WTC11 (cell line): ENCODE results near the gene CPNE4. TPM values are rescaled to one million over a fixed set of nuclear protein-coding genes. Genes with fewer than 3 reads are reported as not detected.

Experiments
- ATAC-seq: fragments of 200-7000 bp; cut with Tn5 transposase; 2 replicates; pipeline ENCODE4 v1.10.0; 2021; ENCODE audit warnings: mild to moderate bottlenecking, moderate library complexity
- CTCF ChIA-PET: fragments of 300-600 bp; sonication (Branson Sonifier 250); formaldehyde crosslinking; loops from one replicate; lab custom pipeline; 2021; ENCODE audit warnings: antibody characterized with exemption; lab: Charles Lee
- POLR2A ChIA-PET: fragments of 350-600 bp; sonication (Branson Sonifier 250); formaldehyde crosslinking; loops from one replicate; lab custom pipeline; 2021; ENCODE audit warnings: antibody characterized with exemption; lab: Charles Lee
- DNase-seq: peaks from one replicate; pipeline ENCODE4 v3.0.0; 2021; ENCODE audit warnings: low spot score
- H3K27ac Mint-ChIP-seq: 2 replicates; pipeline ENCODE4 v1.8.0; 2021; ENCODE audit warnings: mixed read lengths
- H3K27me3 Mint-ChIP-seq: 2 replicates; pipeline ENCODE4 v1.8.0; 2021; ENCODE audit warnings: low read depth, mild to moderate bottlenecking, moderate library complexity, mixed read lengths
- H3K36me3 Mint-ChIP-seq: 2 replicates; pipeline ENCODE4 v1.8.0; 2021; ENCODE audit warnings: mixed read lengths
- H3K4me1 Mint-ChIP-seq: 2 replicates; pipeline ENCODE4 v1.8.0; 2022; ENCODE audit warnings: mixed read lengths
- H3K4me3 Mint-ChIP-seq: 2 replicates; pipeline ENCODE4 v1.8.0; 2021; ENCODE audit warnings: mild to moderate bottlenecking, moderate library complexity, mixed read lengths
- H3K9me3 Mint-ChIP-seq: 2 replicates; pipeline ENCODE4 v1.8.0; 2021; ENCODE audit warnings: mixed read lengths
- ATF1 ChIP-seq: sonication (generic); formaldehyde crosslinking; IDR thresholded peaks from 2 replicates; pipeline ENCODE4 v1.8.1; 2023; ENCODE audit warnings: mild to moderate bottlenecking, moderate library complexity, missing genetic modification reagents
- ESRRA ChIP-seq: sonication (generic); formaldehyde crosslinking; IDR thresholded peaks from 2 replicates; pipeline ENCODE4 v1.8.1; 2022; ENCODE audit warnings: mild to moderate bottlenecking, missing genetic modification reagents, borderline replicate concordance
- ETV6 ChIP-seq: sonication (generic); formaldehyde crosslinking; IDR thresholded peaks from 2 replicates; pipeline ENCODE4 v1.8.1; 2022; ENCODE audit warnings: mild to moderate bottlenecking, missing genetic modification reagents
- FOXJ3 ChIP-seq: sonication (generic); formaldehyde crosslinking; IDR thresholded peaks from 2 replicates; pipeline ENCODE4 v1.9.0; 2021; ENCODE audit warnings: missing genetic modification reagents, mild to moderate bottlenecking, borderline replicate concordance
- FOXP1 ChIP-seq: sonication (generic); formaldehyde crosslinking; IDR thresholded peaks from 2 replicates; pipeline ENCODE4 v1.8.0; 2022; ENCODE audit warnings: missing genetic modification reagents, mild to moderate bottlenecking, moderate library complexity, borderline replicate concordance
- HMGA2 ChIP-seq: fragments of 250-450 bp; sonication (Bioruptor Pico); IDR thresholded peaks from 2 replicates; pipeline ENCODE4 v1.4.0; 2021; ENCODE audit warnings: mild to moderate bottlenecking, moderate library complexity
- NFATC4 ChIP-seq: fragments of 250-450 bp; sonication (Bioruptor Pico); IDR thresholded peaks from 2 replicates; pipeline ENCODE4 v1.9.0; 2021; ENCODE audit warnings: mild to moderate bottlenecking
- OVOL2 ChIP-seq: fragments of 250-450 bp; sonication (Bioruptor Pico); IDR thresholded peaks from 2 replicates; pipeline ENCODE4 v1.9.0; 2021; ENCODE audit warnings: mild to moderate bottlenecking, borderline replicate concordance
- PRRX2 ChIP-seq: fragments of 250-450 bp; sonication (Bioruptor Pico); IDR thresholded peaks from 2 replicates; pipeline ENCODE4 v1.8.0; 2021; ENCODE audit warnings: mild to moderate bottlenecking
- RELA ChIP-seq: sonication (generic); formaldehyde crosslinking; IDR thresholded peaks from 2 replicates; pipeline ENCODE4 v1.8.1; 2022; ENCODE audit warnings: missing genetic modification reagents, mild to moderate bottlenecking, borderline replicate concordance
- TEAD1 ChIP-seq: sonication (generic); formaldehyde crosslinking; IDR thresholded peaks from 2 replicates; pipeline ENCODE4 v1.8.0; 2022; ENCODE audit warnings: mild to moderate bottlenecking, missing genetic modification reagents
- ZNF263 ChIP-seq: sonication (generic); formaldehyde crosslinking; IDR thresholded peaks from 2 replicates; pipeline ENCODE4 v1.8.1; 2022; ENCODE audit warnings: low read depth, mild to moderate bottlenecking, moderate library complexity, missing genetic modification reagents
- ZNF317 ChIP-seq: sonication (generic); formaldehyde crosslinking; IDR thresholded peaks from 2 replicates; pipeline ENCODE4 v1.8.1; 2023; ENCODE audit warnings: low read depth, mild to moderate bottlenecking, moderate library complexity, missing genetic modification reagents, borderline replicate concordance
- total RNA-seq: library from RNA; stranded (reverse); gene quantifications from 3 replicates; pipeline ENCODE4 v1.2.3, GENCODE V29; 2021
- TF ChIP-seq, protein P1 (sequence below): sonication (generic); formaldehyde crosslinking; IDR thresholded peaks from 2 replicates; pipeline ENCODE4 v1.8.0; 2023; ENCODE audit warnings: mild to moderate bottlenecking, missing genetic modification reagents
- TF ChIP-seq, protein P2 (sequence below): sonication (generic); formaldehyde crosslinking; IDR thresholded peaks from 2 replicates; pipeline ENCODE4 v1.8.0; 2022; ENCODE audit warnings: mild to moderate bottlenecking, missing genetic modification reagents
- TF ChIP-seq, protein P3 (sequence below): fragments of 250-450 bp; sonication (Bioruptor Pico); IDR thresholded peaks from 2 replicates; pipeline ENCODE4 v1.9.0; 2021; ENCODE audit warnings: mild to moderate bottlenecking
- TF ChIP-seq, protein P4 (sequence below): sonication (generic); formaldehyde crosslinking; IDR thresholded peaks from 2 replicates; pipeline ENCODE4 v1.8.1; 2022; ENCODE audit warnings: low read depth, missing genetic modification reagents, borderline replicate concordance
- TF ChIP-seq, protein P5 (sequence below): fragments of 250-450 bp; sonication (Bioruptor Pico); conservative IDR thresholded peaks from 2 replicates; pipeline ENCODE4 v1.9.0; 2021; ENCODE audit warnings: mild to moderate bottlenecking
- TF ChIP-seq, protein P6 (sequence below): fragments of 250-450 bp; sonication (Bioruptor Pico); IDR thresholded peaks from 2 replicates; pipeline ENCODE4 v1.9.0; 2021; ENCODE audit warnings: mild to moderate bottlenecking
- TF ChIP-seq, protein P7 (sequence below): sonication (generic); formaldehyde crosslinking; IDR thresholded peaks from 2 replicates; pipeline ENCODE4 v1.8.0; 2023; ENCODE audit warnings: missing genetic modification reagents, mild to moderate bottlenecking, borderline replicate concordance

CPNE4 gene
- total RNA-seq, 1 experiment from 2014 or later, result 2.4 TPM

DNA sequence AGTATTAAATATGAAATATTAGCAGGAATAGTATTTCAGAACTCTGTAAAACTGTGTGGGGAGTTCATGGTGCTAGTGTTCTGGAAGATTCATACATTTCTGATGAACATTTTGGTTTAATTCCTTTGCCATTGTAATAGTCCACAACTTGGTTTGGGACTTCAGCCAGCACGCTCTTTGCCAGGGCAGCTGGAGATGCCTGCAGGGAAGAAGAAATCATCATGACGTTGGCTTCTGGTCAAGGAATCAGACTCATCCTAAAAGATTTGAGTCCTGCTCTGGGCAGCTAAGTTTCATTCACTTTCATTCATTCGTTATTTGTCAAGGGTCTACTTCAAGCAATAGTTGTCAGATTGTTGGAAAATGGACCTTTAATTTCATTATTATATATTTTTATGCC, 499.7 kb downstream of the CPNE4 start:
- Mint-ChIP-seq H3K27me3 (no peaks in the 10 kb centered on the region), H3K9me3 (peaks cover 5% of the 10 kb centered on the region; the same call in 1 of the 2 replicates), H3K4me3 (no peak overlapping the region), H3K4me1 (peaks cover 26% of the 10 kb centered on the region), H3K36me3 (no peaks in the 10 kb centered on the region), H3K27ac (no peak overlapping the region)
- TF ChIP-seq ZNF263, result no peak
- no peak for TF ChIP-seq RELA (CRISPR knock-in tag)
- TF ChIP-seq, protein P1, sequence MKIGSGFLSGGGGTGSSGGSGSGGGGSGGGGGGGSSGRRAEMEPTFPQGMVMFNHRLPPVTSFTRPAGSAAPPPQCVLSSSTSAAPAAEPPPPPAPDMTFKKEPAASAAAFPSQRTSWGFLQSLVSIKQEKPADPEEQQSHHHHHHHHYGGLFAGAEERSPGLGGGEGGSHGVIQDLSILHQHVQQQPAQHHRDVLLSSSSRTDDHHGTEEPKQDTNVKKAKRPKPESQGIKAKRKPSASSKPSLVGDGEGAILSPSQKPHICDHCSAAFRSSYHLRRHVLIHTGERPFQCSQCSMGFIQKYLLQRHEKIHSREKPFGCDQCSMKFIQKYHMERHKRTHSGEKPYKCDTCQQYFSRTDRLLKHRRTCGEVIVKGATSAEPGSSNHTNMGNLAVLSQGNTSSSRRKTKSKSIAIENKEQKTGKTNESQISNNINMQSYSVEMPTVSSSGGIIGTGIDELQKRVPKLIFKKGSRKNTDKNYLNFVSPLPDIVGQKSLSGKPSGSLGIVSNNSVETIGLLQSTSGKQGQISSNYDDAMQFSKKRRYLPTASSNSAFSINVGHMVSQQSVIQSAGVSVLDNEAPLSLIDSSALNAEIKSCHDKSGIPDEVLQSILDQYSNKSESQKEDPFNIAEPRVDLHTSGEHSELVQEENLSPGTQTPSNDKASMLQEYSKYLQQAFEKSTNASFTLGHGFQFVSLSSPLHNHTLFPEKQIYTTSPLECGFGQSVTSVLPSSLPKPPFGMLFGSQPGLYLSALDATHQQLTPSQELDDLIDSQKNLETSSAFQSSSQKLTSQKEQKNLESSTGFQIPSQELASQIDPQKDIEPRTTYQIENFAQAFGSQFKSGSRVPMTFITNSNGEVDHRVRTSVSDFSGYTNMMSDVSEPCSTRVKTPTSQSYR (CRISPR knock-in tag), result no peak
- TF ChIP-seq, protein P2, sequence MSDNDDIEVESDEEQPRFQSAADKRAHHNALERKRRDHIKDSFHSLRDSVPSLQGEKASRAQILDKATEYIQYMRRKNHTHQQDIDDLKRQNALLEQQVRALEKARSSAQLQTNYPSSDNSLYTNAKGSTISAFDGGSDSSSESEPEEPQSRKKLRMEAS, result no peak
- TF ChIP-seq FOXJ3, result no peak
- TF ChIP-seq, protein P3, sequence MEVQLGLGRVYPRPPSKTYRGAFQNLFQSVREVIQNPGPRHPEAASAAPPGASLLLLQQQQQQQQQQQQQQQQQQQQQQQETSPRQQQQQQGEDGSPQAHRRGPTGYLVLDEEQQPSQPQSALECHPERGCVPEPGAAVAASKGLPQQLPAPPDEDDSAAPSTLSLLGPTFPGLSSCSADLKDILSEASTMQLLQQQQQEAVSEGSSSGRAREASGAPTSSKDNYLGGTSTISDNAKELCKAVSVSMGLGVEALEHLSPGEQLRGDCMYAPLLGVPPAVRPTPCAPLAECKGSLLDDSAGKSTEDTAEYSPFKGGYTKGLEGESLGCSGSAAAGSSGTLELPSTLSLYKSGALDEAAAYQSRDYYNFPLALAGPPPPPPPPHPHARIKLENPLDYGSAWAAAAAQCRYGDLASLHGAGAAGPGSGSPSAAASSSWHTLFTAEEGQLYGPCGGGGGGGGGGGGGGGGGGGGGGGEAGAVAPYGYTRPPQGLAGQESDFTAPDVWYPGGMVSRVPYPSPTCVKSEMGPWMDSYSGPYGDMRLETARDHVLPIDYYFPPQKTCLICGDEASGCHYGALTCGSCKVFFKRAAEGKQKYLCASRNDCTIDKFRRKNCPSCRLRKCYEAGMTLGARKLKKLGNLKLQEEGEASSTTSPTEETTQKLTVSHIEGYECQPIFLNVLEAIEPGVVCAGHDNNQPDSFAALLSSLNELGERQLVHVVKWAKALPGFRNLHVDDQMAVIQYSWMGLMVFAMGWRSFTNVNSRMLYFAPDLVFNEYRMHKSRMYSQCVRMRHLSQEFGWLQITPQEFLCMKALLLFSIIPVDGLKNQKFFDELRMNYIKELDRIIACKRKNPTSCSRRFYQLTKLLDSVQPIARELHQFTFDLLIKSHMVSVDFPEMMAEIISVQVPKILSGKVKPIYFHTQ (CRISPR knock-in tag), result no peak
- TF ChIP-seq TEAD1 (CRISPR knock-in tag), result no peak
- no peak for TF ChIP-seq ZNF317 (CRISPR knock-in tag)
- TF ChIP-seq HMGA2 (CRISPR knock-in tag), result no peak
- no peak for TF ChIP-seq ESRRA (CRISPR knock-in tag)
- TF ChIP-seq, protein P4, sequence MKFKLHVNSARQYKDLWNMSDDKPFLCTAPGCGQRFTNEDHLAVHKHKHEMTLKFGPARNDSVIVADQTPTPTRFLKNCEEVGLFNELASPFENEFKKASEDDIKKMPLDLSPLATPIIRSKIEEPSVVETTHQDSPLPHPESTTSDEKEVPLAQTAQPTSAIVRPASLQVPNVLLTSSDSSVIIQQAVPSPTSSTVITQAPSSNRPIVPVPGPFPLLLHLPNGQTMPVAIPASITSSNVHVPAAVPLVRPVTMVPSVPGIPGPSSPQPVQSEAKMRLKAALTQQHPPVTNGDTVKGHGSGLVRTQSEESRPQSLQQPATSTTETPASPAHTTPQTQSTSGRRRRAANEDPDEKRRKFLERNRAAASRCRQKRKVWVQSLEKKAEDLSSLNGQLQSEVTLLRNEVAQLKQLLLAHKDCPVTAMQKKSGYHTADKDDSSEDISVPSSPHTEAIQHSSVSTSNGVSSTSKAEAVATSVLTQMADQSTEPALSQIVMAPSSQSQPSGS (CRISPR knock-in tag), result no peak
- TF ChIP-seq NFATC4 (CRISPR knock-in tag), result no peak
- TF ChIP-seq FOXP1 (CRISPR knock-in tag), result no peak
- no peak for TF ChIP-seq ETV6
- TF ChIP-seq, protein P5, sequence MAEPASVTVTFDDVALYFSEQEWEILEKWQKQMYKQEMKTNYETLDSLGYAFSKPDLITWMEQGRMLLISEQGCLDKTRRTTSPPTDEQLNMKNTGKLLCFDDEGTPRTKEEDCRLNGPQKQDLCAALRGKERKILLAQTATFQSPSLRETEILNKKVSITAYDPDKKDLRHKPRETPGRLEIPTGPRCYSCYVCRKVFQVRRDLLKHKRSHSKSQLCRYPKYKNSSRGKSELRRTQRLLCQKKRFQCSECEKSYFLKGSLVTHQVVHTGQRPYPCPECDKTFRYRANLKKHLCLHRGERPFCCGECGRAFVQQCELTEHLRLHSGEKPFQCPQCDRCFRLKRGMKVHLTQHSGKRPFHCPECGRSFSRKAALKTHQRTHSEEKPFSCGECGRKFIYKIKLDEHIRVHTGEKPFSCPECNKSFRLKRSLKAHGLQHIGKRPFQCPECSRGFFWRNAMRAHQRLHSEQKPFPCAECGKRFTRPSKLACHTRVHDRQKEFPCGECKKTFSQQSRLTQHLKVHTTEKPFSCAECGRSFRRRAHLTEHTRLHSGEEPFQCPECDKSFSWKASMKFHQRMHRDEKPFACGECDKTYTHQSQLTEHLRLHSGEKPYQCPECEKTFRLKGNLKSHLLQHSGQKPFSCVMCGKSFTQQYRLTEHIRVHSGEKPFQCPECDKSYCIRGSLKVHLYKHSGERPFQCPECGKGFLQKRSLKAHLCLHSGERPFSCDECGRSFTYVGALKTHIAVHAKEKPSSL (CRISPR knock-in tag), result no peak
- TF ChIP-seq PRRX2, result no peak
- TF ChIP-seq ATF1 (CRISPR knock-in tag), result no peak
- TF ChIP-seq, protein P6, sequence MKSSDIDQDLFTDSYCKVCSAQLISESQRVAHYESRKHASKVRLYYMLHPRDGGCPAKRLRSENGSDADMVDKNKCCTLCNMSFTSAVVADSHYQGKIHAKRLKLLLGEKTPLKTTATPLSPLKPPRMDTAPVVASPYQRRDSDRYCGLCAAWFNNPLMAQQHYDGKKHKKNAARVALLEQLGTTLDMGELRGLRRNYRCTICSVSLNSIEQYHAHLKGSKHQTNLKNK (CRISPR knock-in tag), result no peak
- no peak for TF ChIP-seq OVOL2
- TF ChIP-seq, protein P7, sequence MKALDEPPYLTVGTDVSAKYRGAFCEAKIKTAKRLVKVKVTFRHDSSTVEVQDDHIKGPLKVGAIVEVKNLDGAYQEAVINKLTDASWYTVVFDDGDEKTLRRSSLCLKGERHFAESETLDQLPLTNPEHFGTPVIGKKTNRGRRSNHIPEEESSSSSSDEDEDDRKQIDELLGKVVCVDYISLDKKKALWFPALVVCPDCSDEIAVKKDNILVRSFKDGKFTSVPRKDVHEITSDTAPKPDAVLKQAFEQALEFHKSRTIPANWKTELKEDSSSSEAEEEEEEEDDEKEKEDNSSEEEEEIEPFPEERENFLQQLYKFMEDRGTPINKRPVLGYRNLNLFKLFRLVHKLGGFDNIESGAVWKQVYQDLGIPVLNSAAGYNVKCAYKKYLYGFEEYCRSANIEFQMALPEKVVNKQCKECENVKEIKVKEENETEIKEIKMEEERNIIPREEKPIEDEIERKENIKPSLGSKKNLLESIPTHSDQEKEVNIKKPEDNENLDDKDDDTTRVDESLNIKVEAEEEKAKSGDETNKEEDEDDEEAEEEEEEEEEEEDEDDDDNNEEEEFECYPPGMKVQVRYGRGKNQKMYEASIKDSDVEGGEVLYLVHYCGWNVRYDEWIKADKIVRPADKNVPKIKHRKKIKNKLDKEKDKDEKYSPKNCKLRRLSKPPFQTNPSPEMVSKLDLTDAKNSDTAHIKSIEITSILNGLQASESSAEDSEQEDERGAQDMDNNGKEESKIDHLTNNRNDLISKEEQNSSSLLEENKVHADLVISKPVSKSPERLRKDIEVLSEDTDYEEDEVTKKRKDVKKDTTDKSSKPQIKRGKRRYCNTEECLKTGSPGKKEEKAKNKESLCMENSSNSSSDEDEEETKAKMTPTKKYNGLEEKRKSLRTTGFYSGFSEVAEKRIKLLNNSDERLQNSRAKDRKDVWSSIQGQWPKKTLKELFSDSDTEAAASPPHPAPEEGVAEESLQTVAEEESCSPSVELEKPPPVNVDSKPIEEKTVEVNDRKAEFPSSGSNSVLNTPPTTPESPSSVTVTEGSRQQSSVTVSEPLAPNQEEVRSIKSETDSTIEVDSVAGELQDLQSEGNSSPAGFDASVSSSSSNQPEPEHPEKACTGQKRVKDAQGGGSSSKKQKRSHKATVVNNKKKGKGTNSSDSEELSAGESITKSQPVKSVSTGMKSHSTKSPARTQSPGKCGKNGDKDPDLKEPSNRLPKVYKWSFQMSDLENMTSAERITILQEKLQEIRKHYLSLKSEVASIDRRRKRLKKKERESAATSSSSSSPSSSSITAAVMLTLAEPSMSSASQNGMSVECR (CRISPR knock-in tag), result no peak
- no peak for DNase-seq
- ATAC-seq, result no peak
- CTCF ChIA-PET, result interaction anchor here (1.8 to 2.0 kb wide), 3 partner anchors 8 to 499 kb away, joined by 4 to 18 read pairs (median 8); partner anchors contain the start of gene CPNE4
- POLR2A ChIA-PET, result no interaction called here
